Right lobe of liver (tissue), 6 donors: ENCODE data around the gene CLSTN2. TPM values are rescaled to one million over a fixed set of nuclear protein-coding genes. Genes with fewer than 3 reads are reported as not detected.

ENCODE experiments used
- ATAC-seq, 4 donors: fragments of 200-7000 bp; cut with Tn5 transposase; one replicate each; pipeline ENCODE4 v1.9.1; 2020; ENCODE audit warnings: mild to moderate bottlenecking in 4 of 4, moderate library complexity in 4 of 4
- DNase-seq, 3 donors: peaks; one replicate each; pipeline ENCODE4 v3.0.0-alpha.2; 2020
- H3K27ac ChIP-seq, 3 donors: fragments of 200-600 bp; one replicate each; pipeline ENCODE4 v1.8.0; 2022
- H3K27me3 ChIP-seq, 2 donors: fragments of 200-600 bp; one replicate each; pipeline ENCODE4 v1.8.0; 2022
- H3K36me3 ChIP-seq, 4 donors: fragments of 200-600 bp; sonication (generic) in 1 of 4; one replicate each; pipeline versions ENCODE4 v1.5.1 to v1.8.0; 2017 to 2022; ENCODE audit warnings: control low read depth in 1 of 4
- H3K4me1 ChIP-seq, 4 donors: fragments of 200-600 bp; sonication (generic) in 1 of 4; one replicate each; pipeline versions ENCODE4 v1.5.1 to v1.8.0; 2017 to 2022; ENCODE audit warnings: control low read depth in 1 of 4
- H3K4me3 ChIP-seq, 3 donors: fragments of 200-600 bp; one replicate each; pipeline ENCODE4 v1.8.0; 2022
- H3K9me3 ChIP-seq, 4 donors: fragments of 200-600 bp; sonication (generic) in 1 of 4; one replicate each; pipeline versions ENCODE4 v1.5.1 to v1.8.0; 2017 to 2022; ENCODE audit warnings: control low read depth in 1 of 4
- CTCF ChIP-seq, 4 donors: fragments of 200-600 bp in 3 of 4; fragments of 450-650 bp in 1 of 4; IDR thresholded peaks; one replicate each; pipeline versions ENCODE4 v1.5.1 to v1.8.0; 2016 to 2022; ENCODE audit warnings: antibody characterized with exemption in 4 of 4, mild to moderate bottlenecking in 2 of 4
- POLR2A ChIP-seq: fragments of 450-650 bp; IDR thresholded peaks from one replicate; pipeline ENCODE4 v1.6.1; 2017; ENCODE audit warnings: antibody characterized with exemption, mild to moderate bottlenecking
- WGBS: methylation state at CpG from one replicate; pipeline ENCODE4 v1.1.6; 2018; ENCODE audit warnings: low coverage, low lambda C conversion rate; ENCODE audit not compliant: insufficient coverage; ENCODE audit errors: missing lambda C conversion rate; 5-methylcytosine and 5-hydroxymethylcytosine counted together
- intact Hi-C, 2 donors: fragments of 100-400 bp; cut with DNase I; formaldehyde crosslinking; loops; one replicate each; pipeline versions ENCODE4 v1.11.2 to v1.14.1; 2022
- total RNA-seq, 6 experiments: library from RNA; depleted of rRNA in 2 of 6; stranded (reverse); fragments of >200 nt in 2 of 6; fragmentation: NEBNext Ultra II Directional in 3 of 6; extraction: Animal tissue kit (Norgen Biotek cat#: 25700) in 3 of 6; gene quantifications; one replicate each; pipeline versions ENCODE4 v1.1.0 to v1.2.4, GENCODE V29; 2016 to 2023
- donor health status: DM: no; HTN: yes; CAD: no.
- donor health status: DM: no; HTN: no; CAD: no.
- donor health status: DM: no; HTN: no; CAD: no.
- donor health status: DM: no; HTN: yes; CAD: no.
- donor health status: DM: no; HTN: yes; CAD: no.

The CLSTN2 gene
- total RNA-seq, 6 experiments from 2014 or later: 1.0 to 3.3 (median 2.0) TPM

DNA sequence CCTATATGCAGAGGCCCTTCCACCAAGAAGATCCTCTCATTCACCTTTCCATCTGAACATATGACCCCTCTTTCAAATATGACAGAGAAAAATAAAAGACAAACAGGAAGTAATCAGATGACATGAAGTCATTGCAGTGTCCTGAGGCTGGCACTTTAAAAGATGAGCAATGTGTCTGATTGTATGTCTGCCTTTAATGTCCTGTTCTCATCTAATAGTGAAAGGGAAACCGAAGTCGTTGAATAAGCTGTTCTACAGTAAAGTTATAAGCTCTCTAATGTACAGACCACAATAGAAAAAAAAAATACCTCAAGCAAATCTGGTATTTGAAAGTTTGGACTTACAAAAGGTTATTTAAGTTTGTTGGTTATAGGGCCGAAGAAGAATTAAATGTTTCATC is 243.0 kb downstream of the CLSTN2 start:
- TF ChIP-seq POLR2A: no peak
- TF ChIP-seq CTCF (IDR thresholded peaks at IDR 0.05): no peak
- Histone ChIP-seq H3K4me3 (no peak overlapping the region), H3K27ac (no peak overlapping the region), H3K36me3 (no peaks in the 10 kb centered on the region), H3K4me1 (no peaks in the 10 kb centered on the region), H3K27me3 (no peaks in the 10 kb centered on the region), H3K9me3 (no peaks in the 10 kb centered on the region)
- DNase-seq (no peak), ATAC-seq (no peak)
- WGBS: 52% methylated on average over 3 of the region's 3 CpGs
- intact Hi-C loops: no loop called here

DNA sequence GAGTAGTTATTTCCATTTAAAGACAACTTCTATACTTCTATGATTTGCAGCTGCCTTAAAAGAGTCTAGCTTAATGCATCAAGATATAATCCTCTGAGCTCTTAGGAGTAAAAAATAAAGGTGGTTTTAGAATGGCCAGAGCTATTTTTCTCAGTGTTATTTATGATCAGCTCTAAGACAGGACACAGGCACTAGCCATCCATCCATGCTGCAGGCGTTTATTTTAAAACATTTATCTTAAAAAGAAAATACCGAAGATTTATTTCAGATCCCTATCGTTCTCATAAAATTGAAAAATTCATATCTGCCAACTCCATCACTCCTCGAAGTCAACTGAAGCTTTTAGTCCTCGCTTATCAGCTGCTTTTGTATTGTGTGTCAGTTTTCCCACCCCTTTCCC is 243.5 kb downstream of the CLSTN2 start:
- WGBS: 30% methylated on average over 5 of the region's 5 CpGs
- Histone ChIP-seq H3K36me3 (no peaks in the 10 kb centered on the region), H3K27me3 (no peaks in the 10 kb centered on the region), H3K4me3 (no peak overlapping the region), H3K9me3 (no peaks in the 10 kb centered on the region), H3K4me1 (no peaks in the 10 kb centered on the region), H3K27ac (no peak overlapping the region)
- DNase-seq (no peak), ATAC-seq (no peak)
- TF ChIP-seq CTCF (IDR thresholded peaks at IDR 0.05) (no peak), POLR2A (no peak)
- intact Hi-C loops: no loop called here

DNA sequence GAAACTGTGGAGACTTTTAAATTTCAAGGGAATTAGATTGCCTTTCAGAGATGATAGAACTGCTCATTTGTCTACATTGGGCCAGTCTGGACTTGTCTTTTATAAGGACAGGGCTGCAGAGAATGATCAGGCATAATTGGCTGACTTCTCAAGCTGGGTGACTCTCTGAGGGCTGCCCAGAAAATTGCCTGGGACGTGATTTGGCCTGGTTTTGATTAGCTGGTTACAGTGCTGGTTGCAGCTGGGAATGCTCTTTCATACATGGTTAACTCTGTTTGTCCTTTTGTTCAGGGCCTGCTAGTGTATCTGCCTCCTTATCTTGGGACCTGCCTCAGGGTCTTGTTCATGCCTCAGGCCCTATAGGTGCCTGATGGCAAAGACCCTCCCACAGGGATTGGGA is 245.6 kb downstream of the CLSTN2 start:
- Histone ChIP-seq H3K4me1 (no peaks in the 10 kb centered on the region), H3K27ac (no peak overlapping the region), H3K4me3 (no peak overlapping the region), H3K9me3 (no peaks in the 10 kb centered on the region), H3K27me3 (no peaks in the 10 kb centered on the region), H3K36me3 (no peaks in the 10 kb centered on the region)
- ATAC-seq: no peak
- intact Hi-C loops: no loop called here
- DNase-seq: no peak
- TF ChIP-seq POLR2A (no peak), CTCF (IDR thresholded peaks at IDR 0.05) (no peak)
- WGBS: no CpG with 5 or more reads among the region's 1 CpG

GRCh38 chr3:140185375-140185774 is 250.4 kb downstream of the CLSTN2 start:
- H3K27me3 ChIP-seq: no peaks in the 10 kb centered on the region
- no peak for DNase-seq
- H3K9me3 ChIP-seq: no peaks in the 10 kb centered on the region
- H3K4me1 ChIP-seq: peaks cover 0 to 8% (median 0%) of the 10 kb centered on the region in 4 donors
- WGBS: 76% methylated on average over 4 of the region's 4 CpGs
- intact Hi-C loops: no loop called here
- ATAC-seq: no peak
- no peak for TF ChIP-seq CTCF (IDR thresholded peaks at IDR 0.05)
- no peak for TF ChIP-seq POLR2A
- H3K27ac ChIP-seq: no peak overlapping the region
- H3K4me3 ChIP-seq: no peak overlapping the region
- H3K36me3 ChIP-seq: no peaks in the 10 kb centered on the region

DNA sequence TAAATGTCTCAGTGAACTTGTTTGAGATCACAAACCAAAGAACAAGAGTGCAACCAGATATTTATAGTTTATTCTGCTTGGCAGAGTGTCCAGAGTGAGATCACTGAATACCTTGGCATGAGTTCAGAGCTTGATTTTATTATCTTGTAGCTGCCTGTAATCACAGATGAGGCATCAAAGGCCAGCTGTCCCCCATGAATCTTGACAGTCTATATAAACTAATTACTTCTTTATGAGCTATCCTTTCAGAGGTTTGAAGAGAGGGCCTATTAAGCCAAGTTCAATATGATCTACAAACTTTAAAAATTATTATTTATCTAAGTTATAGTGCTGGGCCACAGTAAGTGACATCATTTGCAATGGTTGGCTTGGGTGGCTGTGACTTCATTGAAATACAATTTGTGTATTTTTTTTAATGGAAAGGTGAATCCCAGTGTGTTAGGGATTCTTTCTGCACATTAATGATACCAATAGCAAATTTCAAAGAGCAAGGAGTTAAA is 251.5 kb downstream of the CLSTN2 start:
- DNase-seq (no peak), ATAC-seq (peak; percentile 59 to 98 (median 90))
- H3K27me3 ChIP-seq: no peaks in the 10 kb centered on the region
- no peak overlapping the region for H3K4me3 ChIP-seq
- H3K9me3 ChIP-seq: no peaks in the 10 kb centered on the region
- intact Hi-C loops: no loop called here
- no peaks in the 10 kb centered on the region for H3K36me3 ChIP-seq
- TF ChIP-seq CTCF (IDR thresholded peaks at IDR 0.05) (no peak), POLR2A (no peak)
- peaks cover 0 to 8% (median 0%) of the 10 kb centered on the region in 4 donors for H3K4me1 ChIP-seq
- H3K27ac ChIP-seq: no peak overlapping the region
